Peyer's patch (tissue), 4 donors: ENCODE data around the gene VCAM1. TPM values are rescaled to one million over a fixed set of nuclear protein-coding genes. Genes with fewer than 3 reads are reported as not detected.

Source experiments
- DNase-seq, 3 donors: peaks; one replicate each; pipeline ENCODE4 v3.0.0-alpha.2; 2017 to 2019
- H3K27ac ChIP-seq, 4 donors: fragments of 200-600 bp; sonication (generic); one replicate each; pipeline ENCODE4 v1.5.1; 2016 to 2019
- H3K27me3 ChIP-seq, 2 donors: fragments of 200-600 bp; sonication (generic); one replicate each; pipeline ENCODE4 v1.5.1; 2019
- H3K36me3 ChIP-seq, 3 donors: fragments of 200-600 bp; sonication (generic); one replicate each; pipeline ENCODE4 v1.5.1; 2016 to 2019
- H3K4me1 ChIP-seq, 4 donors: fragments of 200-600 bp; sonication (generic); one replicate each; pipeline ENCODE4 v1.5.1; 2016 to 2019
- H3K4me3 ChIP-seq, 4 donors: fragments of 200-600 bp; sonication (generic); 1 replicate in 3 of 4; 2 replicates in 1 of 4; pipeline ENCODE4 v1.5.1; 2016 to 2019; ENCODE audit warnings: mild to moderate bottlenecking in 1 of 4
- H3K9me3 ChIP-seq, 4 donors: fragments of 200-600 bp; sonication (generic); one replicate each; pipeline ENCODE4 v1.5.1; 2016 to 2019; ENCODE audit warnings: mild to moderate bottlenecking in 1 of 4
- CTCF ChIP-seq, 6 experiments: fragments of 450-650 bp in 4 of 6; fragments of 200-600 bp in 2 of 6; sonication (generic) in 1 of 6; IDR thresholded peaks; one replicate each; pipeline ENCODE4 v1.5.1; 2017 to 2019; ENCODE audit warnings: antibody characterized with exemption in 6 of 6, mild to moderate bottlenecking in 3 of 6, moderate library complexity in 1 of 6
- POLR2A ChIP-seq, 2 donors: fragments of 450-650 bp; IDR thresholded peaks; one replicate each; pipeline ENCODE4 v1.5.1; 2017; ENCODE audit warnings: antibody characterized with exemption in 2 of 2, mild to moderate bottlenecking in 2 of 2, moderate library complexity in 2 of 2
- total RNA-seq, 4 donors: library from RNA; depleted of rRNA; stranded (reverse); fragments of >200 nt; gene quantifications; one replicate each; pipeline ENCODE4 v1.1.0, GENCODE V29; 2016

The VCAM1 gene
- total RNA-seq, 4 donors from 2014 or later: 0.88 to 9.1 (median 2.7) TPM

GRCh38 chr1:100757946-100758345, 38.4 kb downstream of the VCAM1 start:
- no peak for TF ChIP-seq CTCF (IDR thresholded peaks at IDR 0.05)
- TF ChIP-seq POLR2A (IDR thresholded peaks at IDR 0.05): no peak
- no peak for DNase-seq
- no peaks in the 10 kb centered on the region for H3K4me1 ChIP-seq
- H3K9me3 ChIP-seq: no peaks in the 10 kb centered on the region
- no peaks in the 10 kb centered on the region for H3K36me3 ChIP-seq
- no peaks in the 10 kb centered on the region for H3K27me3 ChIP-seq
- H3K4me3 ChIP-seq: no peak overlapping the region
- H3K27ac ChIP-seq: no peak overlapping the region

- Histone ChIP-seq H3K36me3 (no peaks in the 10 kb centered on the region), H3K27ac (no peak overlapping the region), H3K9me3 (no peaks in the 10 kb centered on the region), H3K4me3 (no peak overlapping the region), H3K27me3 (no peaks in the 10 kb centered on the region), H3K4me1 (no peaks in the 10 kb centered on the region)
- TF ChIP-seq CTCF (IDR thresholded peaks at IDR 0.05) (no peak), POLR2A (IDR thresholded peaks at IDR 0.05) (no peak)
- no peak for DNase-seq
These were observed 39.6 kb downstream of the VCAM1 start for GRCh38 chr1:100759188-100759587.

- no peaks in the 10 kb centered on the region for H3K36me3 ChIP-seq
- no peak overlapping the region for H3K27ac ChIP-seq
- DNase-seq: no peak
- no peak for TF ChIP-seq CTCF (IDR thresholded peaks at IDR 0.05)
- no peak for TF ChIP-seq POLR2A (IDR thresholded peaks at IDR 0.05)
- H3K27me3 ChIP-seq: no peaks in the 10 kb centered on the region
- no peaks in the 10 kb centered on the region for H3K9me3 ChIP-seq
- no peaks in the 10 kb centered on the region for H3K4me1 ChIP-seq
- no peak overlapping the region for H3K4me3 ChIP-seq
These were observed 41.0 kb downstream of the VCAM1 start for GRCh38 chr1:100760511-100760910.

GRCh38 chr1:100762461-100762860, 42.9 kb downstream of the VCAM1 start:
- Histone ChIP-seq H3K4me1 (no peaks in the 10 kb centered on the region), H3K36me3 (no peaks in the 10 kb centered on the region), H3K27ac (no peak overlapping the region), H3K9me3 (no peaks in the 10 kb centered on the region), H3K4me3 (no peak overlapping the region), H3K27me3 (no peaks in the 10 kb centered on the region)
- TF ChIP-seq CTCF (IDR thresholded peaks at IDR 0.05) (no peak), POLR2A (IDR thresholded peaks at IDR 0.05) (no peak)
- DNase-seq: no peak

- Histone ChIP-seq H3K9me3 (no peaks in the 10 kb centered on the region), H3K4me1 (no peaks in the 10 kb centered on the region), H3K36me3 (no peaks in the 10 kb centered on the region), H3K27ac (no peak overlapping the region), H3K27me3 (no peaks in the 10 kb centered on the region), H3K4me3 (no peak overlapping the region)
- no peak for DNase-seq
- TF ChIP-seq CTCF (IDR thresholded peaks at IDR 0.05): no peak
These were observed 47.8 kb downstream of the VCAM1 start for GRCh38 chr1:100767176-100767890.

GRCh38 chr1:100769323-100769722, 49.8 kb downstream of the VCAM1 start:
- Histone ChIP-seq H3K4me3 (no peak overlapping the region), H3K27me3 (no peaks in the 10 kb centered on the region), H3K27ac (no peak overlapping the region), H3K36me3 (no peaks in the 10 kb centered on the region), H3K4me1 (no peaks in the 10 kb centered on the region), H3K9me3 (no peaks in the 10 kb centered on the region)
- DNase-seq: no peak
- TF ChIP-seq CTCF (IDR thresholded peaks at IDR 0.05): no peak
- no peak for TF ChIP-seq POLR2A (IDR thresholded peaks at IDR 0.05)
